OCI-LY7 (cell line): ENCODE measurements around the gene GCSAM.

Source experiments
- EZH2phosphoT487 ChIP-seq: fragments of 200-600 bp; sonication (generic); IDR thresholded peaks from 2 replicates; pipeline ENCODE4 v1.6.1; 2018; ENCODE audit warnings: low read depth, borderline replicate concordance, mild to moderate bottlenecking, mixed run types, antibody characterized with exemption, low read length, moderate library complexity, mixed read lengths
- TF ChIP-seq, protein P1 (sequence below): fragments of 200-600 bp; sonication (generic); conservative IDR thresholded peaks from 2 replicates; pipeline ENCODE4 v1.5.1; 2014; ENCODE audit warnings: mild to moderate bottlenecking, antibody characterized with exemption, low read length, moderate library complexity, mixed read lengths

DNA sequence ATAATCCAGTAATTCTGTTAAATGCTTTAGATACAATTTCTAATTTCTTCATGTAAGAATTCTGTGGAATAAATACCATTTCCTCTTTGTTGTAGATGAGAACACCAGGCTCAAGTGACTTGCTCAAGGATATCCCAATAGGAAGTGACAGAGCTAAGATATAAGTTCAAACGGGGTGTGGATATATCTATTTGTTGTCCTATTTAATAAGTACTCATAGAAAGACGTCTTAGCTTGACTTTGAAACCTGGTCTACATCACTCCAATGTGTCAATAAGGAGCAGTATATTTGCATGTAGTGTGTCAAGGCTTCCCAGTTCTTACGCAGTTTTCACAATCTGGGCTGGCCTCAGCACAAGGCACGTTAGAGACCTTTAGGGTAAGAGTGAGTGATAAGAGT lies 4.7 kb upstream of the GCSAM start:
- TF ChIP-seq, protein P1, sequence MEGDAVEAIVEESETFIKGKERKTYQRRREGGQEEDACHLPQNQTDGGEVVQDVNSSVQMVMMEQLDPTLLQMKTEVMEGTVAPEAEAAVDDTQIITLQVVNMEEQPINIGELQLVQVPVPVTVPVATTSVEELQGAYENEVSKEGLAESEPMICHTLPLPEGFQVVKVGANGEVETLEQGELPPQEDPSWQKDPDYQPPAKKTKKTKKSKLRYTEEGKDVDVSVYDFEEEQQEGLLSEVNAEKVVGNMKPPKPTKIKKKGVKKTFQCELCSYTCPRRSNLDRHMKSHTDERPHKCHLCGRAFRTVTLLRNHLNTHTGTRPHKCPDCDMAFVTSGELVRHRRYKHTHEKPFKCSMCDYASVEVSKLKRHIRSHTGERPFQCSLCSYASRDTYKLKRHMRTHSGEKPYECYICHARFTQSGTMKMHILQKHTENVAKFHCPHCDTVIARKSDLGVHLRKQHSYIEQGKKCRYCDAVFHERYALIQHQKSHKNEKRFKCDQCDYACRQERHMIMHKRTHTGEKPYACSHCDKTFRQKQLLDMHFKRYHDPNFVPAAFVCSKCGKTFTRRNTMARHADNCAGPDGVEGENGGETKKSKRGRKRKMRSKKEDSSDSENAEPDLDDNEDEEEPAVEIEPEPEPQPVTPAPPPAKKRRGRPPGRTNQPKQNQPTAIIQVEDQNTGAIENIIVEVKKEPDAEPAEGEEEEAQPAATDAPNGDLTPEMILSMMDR = no peak
- TF ChIP-seq EZH2phosphoT487 = no peak
